Keratinocyte (primary cell): Measurements from ENCODE around the gene MYRIP. TPM values are rescaled to one million over a fixed set of nuclear protein-coding genes. Genes with fewer than 3 reads are reported as not detected.

ENCODE experiments used
- DNase-seq: peaks from one replicate; pipeline ENCODE4 v3.0.0-alpha.2; 2011; ENCODE audit warnings: low read depth, missing footprints, low spot score
- FAIRE-seq: peaks from 2 replicates; lab custom pipeline; 2011; peaks lifted over from hg19 to GRCh38; lab: Jason Lieb, UNC
- H2AFZ ChIP-seq: 2 replicates; pipeline ENCODE4 v1.6.0; 2012; ENCODE audit warnings: low read length, control low read depth, inconsistent platforms; ENCODE audit not compliant: control insufficient read depth
- H3K27ac ChIP-seq: 2 replicates; pipeline ENCODE4 v1.5.1; 2011; ENCODE audit warnings: low read length; ENCODE audit not compliant: control insufficient read depth, insufficient read depth
- H3K27me3 ChIP-seq: 3 replicates; pipeline ENCODE4 v1.6.0; 2011; ENCODE audit warnings: low read length; ENCODE audit not compliant: control insufficient read depth, insufficient read depth; ENCODE audit errors: extremely low read depth
- H3K36me3 ChIP-seq, 2 experiments: 2 replicates in 1 of 2; 3 replicates in 1 of 2; pipeline ENCODE4 v1.5.1; 2011; ENCODE audit warnings: low read length in 2 of 2, mild to moderate bottlenecking in 1 of 2; ENCODE audit not compliant: control insufficient read depth in 2 of 2, insufficient read depth in 2 of 2; ENCODE audit errors: extremely low read depth in 1 of 2
- H3K4me1 ChIP-seq: 3 replicates; pipeline ENCODE4 v1.5.1; 2011; ENCODE audit warnings: low read length; ENCODE audit not compliant: control insufficient read depth, insufficient read depth; ENCODE audit errors: extremely low read depth
- H3K4me2 ChIP-seq: 3 replicates; pipeline ENCODE4 v1.6.0; 2011; ENCODE audit warnings: low read depth, low read length; ENCODE audit not compliant: control insufficient read depth, insufficient read depth; ENCODE audit errors: extremely low read depth
- H3K4me3 ChIP-seq, 3 experiments: fragments of 200-600 bp in 1 of 3; sonication (generic) in 1 of 3; 2 replicates in 2 of 3; 3 replicates in 1 of 3; pipeline ENCODE4 v1.5.1; 2011 to 2016; ENCODE audit warnings: low read length in 3 of 3, mild to moderate bottlenecking in 3 of 3, control low read depth in 2 of 3, inconsistent platforms in 1 of 3, low read depth in 1 of 3, mixed read lengths in 1 of 3, mixed run types in 1 of 3, moderate library complexity in 1 of 3; ENCODE audit not compliant: control insufficient read depth in 2 of 3, insufficient read depth in 2 of 3; ENCODE audit errors: extremely low read depth in 1 of 3
- H3K79me2 ChIP-seq: 2 replicates; pipeline ENCODE4 v1.6.0; 2012; ENCODE audit warnings: low read length; ENCODE audit not compliant: control insufficient read depth, insufficient read depth
- H3K9ac ChIP-seq: 3 replicates; pipeline ENCODE4 v1.6.0; 2011; ENCODE audit warnings: low read length; ENCODE audit not compliant: control insufficient read depth, insufficient read depth; ENCODE audit errors: extremely low read depth
- H3K9me1 ChIP-seq: 3 replicates; pipeline ENCODE4 v1.6.0; 2011; ENCODE audit warnings: low read length; ENCODE audit not compliant: control insufficient read depth, insufficient read depth; ENCODE audit errors: extremely low read depth
- H3K9me3 ChIP-seq: 2 replicates; pipeline ENCODE4 v1.5.1; 2012; ENCODE audit warnings: low read depth, low read length; ENCODE audit not compliant: control insufficient read depth
- H4K20me1 ChIP-seq: 3 replicates; pipeline ENCODE4 v1.6.0; 2011; ENCODE audit warnings: low read length; ENCODE audit not compliant: control insufficient read depth, insufficient read depth; ENCODE audit errors: extremely low read depth
- EZH2 ChIP-seq: IDR thresholded peaks from one replicate; pipeline ENCODE4 v1.6.1; 2012; ENCODE audit warnings: inconsistent platforms, mild to moderate bottlenecking, low read length, moderate library complexity
- dilution Hi-C: fragments of 300-500 bp; cut with MboI; formaldehyde crosslinking; loops from one replicate; pipeline ENCODE4 v1.7.0; 2020; ENCODE audit warnings: low sequenced_read_pairs; ENCODE audit not compliant: extremely low pct_ligation_motif_present
- polyA plus RNA-seq, 5 experiments: library from polyadenylated mRNA; depleted of rRNA in 3 of 5; stranded (reverse) in 3 of 5; stranded (forward) in 1 of 5; unstranded in 1 of 5; fragments of >200 nt; gene quantifications; 1 replicate in 1 of 5; 2 replicates in 3 of 5; 3 replicates in 1 of 5; pipeline versions ENCODE4 v1.2.1 to v1.2.3, GENCODE V29; 2011 to 2012; ENCODE audit warnings: missing spikeins in 2 of 5, low read depth in 1 of 5, low replicate concordance in 1 of 5
- TF ChIP-seq, protein P1 (sequence below), 3 experiments: IDR thresholded peaks in 1 of 3; conservative IDR thresholded peaks in 1 of 3; optimal IDR thresholded peaks in 1 of 3; 2 replicates in 2 of 3; 3 replicates in 1 of 3; pipeline versions ENCODE3 to v1.5.1; 2011; ENCODE audit warnings: low read length in 3 of 3, mild to moderate bottlenecking in 3 of 3, moderate library complexity in 2 of 3, control low read depth in 1 of 3, inconsistent platforms in 1 of 3; ENCODE audit not compliant: insufficient read depth in 2 of 3; ENCODE audit errors: extremely low read depth in 1 of 3

Gene MYRIP
- polyA plus RNA-seq, 1 donor (not counting 4 experiments of a cell fraction or from before 2014, with no cell fraction given): 0.01 TPM

GRCh38 chr3:40191850-40192448, 382.5 kb downstream of the MYRIP start:
- dilution Hi-C loops: loop anchor here (25.0 kb wide), 1 partner anchor 180 kb away; no protein-coding TSS in a partner anchor
- Histone ChIP-seq H3K4me3 (no peak overlapping the region), H3K9ac (no peak overlapping the region), H3K9me3 (no peaks in the 10 kb centered on the region), H4K20me1 (no peaks in the 10 kb centered on the region), H2AFZ (no peak overlapping the region), H3K9me1 (no peaks in the 10 kb centered on the region), H3K27ac (no peak overlapping the region), H3K4me1 (no peaks in the 10 kb centered on the region), H3K27me3 (no peaks in the 10 kb centered on the region), H3K36me3 (no peaks in the 10 kb centered on the region), H3K4me2 (no peak overlapping the region), H3K79me2 (no peaks in the 10 kb centered on the region)
- TF ChIP-seq EZH2: no peak
- TF ChIP-seq, protein P1, sequence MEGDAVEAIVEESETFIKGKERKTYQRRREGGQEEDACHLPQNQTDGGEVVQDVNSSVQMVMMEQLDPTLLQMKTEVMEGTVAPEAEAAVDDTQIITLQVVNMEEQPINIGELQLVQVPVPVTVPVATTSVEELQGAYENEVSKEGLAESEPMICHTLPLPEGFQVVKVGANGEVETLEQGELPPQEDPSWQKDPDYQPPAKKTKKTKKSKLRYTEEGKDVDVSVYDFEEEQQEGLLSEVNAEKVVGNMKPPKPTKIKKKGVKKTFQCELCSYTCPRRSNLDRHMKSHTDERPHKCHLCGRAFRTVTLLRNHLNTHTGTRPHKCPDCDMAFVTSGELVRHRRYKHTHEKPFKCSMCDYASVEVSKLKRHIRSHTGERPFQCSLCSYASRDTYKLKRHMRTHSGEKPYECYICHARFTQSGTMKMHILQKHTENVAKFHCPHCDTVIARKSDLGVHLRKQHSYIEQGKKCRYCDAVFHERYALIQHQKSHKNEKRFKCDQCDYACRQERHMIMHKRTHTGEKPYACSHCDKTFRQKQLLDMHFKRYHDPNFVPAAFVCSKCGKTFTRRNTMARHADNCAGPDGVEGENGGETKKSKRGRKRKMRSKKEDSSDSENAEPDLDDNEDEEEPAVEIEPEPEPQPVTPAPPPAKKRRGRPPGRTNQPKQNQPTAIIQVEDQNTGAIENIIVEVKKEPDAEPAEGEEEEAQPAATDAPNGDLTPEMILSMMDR (optimal IDR thresholded peaks at IDR 0.05 in 1 of 3, IDR thresholded peaks at IDR 0.05 in 1 of 3, conservative IDR thresholded peaks at IDR 0.05 in 1 of 3; ENCODE audit: extremely low read depth in 1 of 3, insufficient read depth in 2 of 3, low read length in 3 of 3): peak; percentile 77 to 92 (median 83)
- FAIRE-seq (peak; percentile 78), DNase-seq (peak; percentile 13)

- no peak for DNase-seq
- dilution Hi-C loops: loop anchor here (25.0 kb wide), 1 partner anchor 180 kb away; no protein-coding TSS in a partner anchor
- no peak for FAIRE-seq
Observed at GRCh38 chr3:40192628-40193027, 383.2 kb downstream of the MYRIP start.

More at GRCh38 chr3:40192628-40193027, 383.2 kb downstream of the MYRIP start:
- H3K9ac ChIP-seq: no peak overlapping the region
- no peak overlapping the region for H3K27ac ChIP-seq
- H3K79me2 ChIP-seq: no peaks in the 10 kb centered on the region
- no peaks in the 10 kb centered on the region for H3K27me3 ChIP-seq
- TF ChIP-seq, protein P1 (optimal IDR thresholded peaks at IDR 0.05 in 1 of 3, IDR thresholded peaks at IDR 0.05 in 1 of 3, conservative IDR thresholded peaks at IDR 0.05 in 1 of 3; ENCODE audit: extremely low read depth in 1 of 3, insufficient read depth in 2 of 3, low read length in 3 of 3): no peak
- TF ChIP-seq EZH2: no peak
- H3K9me3 ChIP-seq: no peaks in the 10 kb centered on the region
- H3K36me3 ChIP-seq: no peaks in the 10 kb centered on the region
- H2AFZ ChIP-seq: no peak overlapping the region
- no peak overlapping the region for H3K4me2 ChIP-seq
- H3K4me3 ChIP-seq: no peak overlapping the region
- H4K20me1 ChIP-seq: no peaks in the 10 kb centered on the region
- H3K4me1 ChIP-seq: no peaks in the 10 kb centered on the region
- H3K9me1 ChIP-seq: no peaks in the 10 kb centered on the region
